Suprapubic skin (tissue), 4 donors: ENCODE measurements around the gene PTF1A. TPM values are rescaled to one million over a fixed set of nuclear protein-coding genes. Genes with fewer than 3 reads are reported as not detected.

Experiments used
- DNase-seq, 2 donors: peaks; one replicate each; pipeline ENCODE4 v3.0.0-alpha.2; 2019; ENCODE audit warnings: low spot score in 2 of 2
- H3K27ac ChIP-seq: fragments of 200-600 bp; sonication (generic); one replicate; pipeline ENCODE4 v1.5.1; 2019
- H3K27me3 ChIP-seq: fragments of 200-600 bp; sonication (generic); one replicate; pipeline ENCODE4 v1.5.1; 2019
- H3K36me3 ChIP-seq: fragments of 200-600 bp; sonication (generic); one replicate; pipeline ENCODE4 v1.5.1; 2019
- H3K4me1 ChIP-seq: fragments of 200-600 bp; sonication (generic); one replicate; pipeline ENCODE4 v1.5.1; 2019
- H3K4me3 ChIP-seq: fragments of 200-600 bp; sonication (generic); one replicate; pipeline ENCODE4 v1.5.1; 2019; ENCODE audit warnings: mild to moderate bottlenecking
- H3K9me3 ChIP-seq: fragments of 200-600 bp; sonication (generic); one replicate; pipeline ENCODE4 v1.5.1; 2019
- CTCF ChIP-seq, 2 donors: fragments of 200-600 bp in 1 of 2; fragments of 450-650 bp in 1 of 2; sonication (generic) in 1 of 2; IDR thresholded peaks; one replicate each; pipeline ENCODE4 v1.5.1; 2016 to 2019; ENCODE audit warnings: antibody characterized with exemption in 2 of 2, mild to moderate bottlenecking in 1 of 2, moderate library complexity in 1 of 2
- EP300 ChIP-seq: sonication (generic); formaldehyde crosslinking; IDR thresholded peaks from one replicate; pipeline ENCODE4 v1.6.1; 2017; ENCODE audit warnings: antibody characterized with exemption
- POLR2A ChIP-seq, 2 donors: fragments of 450-650 bp; IDR thresholded peaks; one replicate each; pipeline ENCODE4 v1.6.1; 2017; ENCODE audit warnings: antibody characterized with exemption in 2 of 2, mild to moderate bottlenecking in 2 of 2, moderate library complexity in 2 of 2
- POLR2AphosphoS5 ChIP-seq, 3 donors: sonication (generic); formaldehyde crosslinking; IDR thresholded peaks; one replicate each; pipeline ENCODE4 v1.6.1; 2017; ENCODE audit warnings: antibody characterized with exemption in 3 of 3
- WGBS: methylation state at CpG from one replicate; pipeline ENCODE4 v1.1.5; 2018; 5-methylcytosine and 5-hydroxymethylcytosine counted together
- total RNA-seq, 4 donors: library from RNA; depleted of rRNA; stranded (reverse); fragments of >200 nt; gene quantifications; one replicate each; pipeline ENCODE4 v1.1.0, GENCODE V29; 2016

The PTF1A gene
- total RNA-seq, 4 donors from 2014 or later = not detected

GRCh38 chr10:23150610-23151009 lies 41.5 kb upstream of the PTF1A start:
- Histone ChIP-seq H3K36me3 (no peaks in the 10 kb centered on the region), H3K27me3 (no peaks in the 10 kb centered on the region), H3K4me3 (no peak overlapping the region), H3K27ac (no peak overlapping the region), H3K9me3 (no peaks in the 10 kb centered on the region), H3K4me1 (no peaks in the 10 kb centered on the region)
- DNase-seq = no peak
- 64% methylated on average over 12 of the region's 12 CpGs for WGBS
- TF ChIP-seq EP300 (no peak), CTCF (IDR thresholded peaks at IDR 0.05) (no peak), POLR2A (IDR thresholded peaks at IDR 0.05) (no peak), POLR2AphosphoS5 (IDR thresholded peaks at IDR 0.05) (no peak)

DNA sequence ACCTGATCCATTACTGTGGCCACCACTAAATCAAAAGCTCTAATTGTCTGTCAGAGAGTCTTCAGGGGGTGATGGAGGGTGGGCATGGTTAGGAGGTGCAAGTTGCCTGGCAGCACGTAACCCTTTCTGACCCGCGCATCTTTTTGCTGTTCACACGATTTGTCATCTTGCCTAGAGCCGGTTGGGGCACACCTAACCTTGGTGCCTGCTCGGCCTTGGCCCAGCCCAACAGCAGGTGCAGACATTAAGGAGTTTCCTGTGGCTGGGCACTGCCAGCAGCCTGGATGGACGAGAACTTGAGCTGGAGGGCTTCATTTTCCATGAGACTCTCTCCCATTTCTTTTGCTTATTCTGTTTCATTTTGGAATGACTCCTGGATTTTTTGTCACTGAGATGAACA lies 41.0 kb upstream of the PTF1A start:
- Histone ChIP-seq H3K4me1 (no peaks in the 10 kb centered on the region), H3K4me3 (no peak overlapping the region), H3K27me3 (peaks cover 2% of the 10 kb centered on the region), H3K9me3 (no peaks in the 10 kb centered on the region), H3K36me3 (no peaks in the 10 kb centered on the region), H3K27ac (no peak overlapping the region)
- WGBS = 56% methylated on average over 7 of the region's 7 CpGs
- no peak for TF ChIP-seq POLR2AphosphoS5 (IDR thresholded peaks at IDR 0.05)
- TF ChIP-seq CTCF (IDR thresholded peaks at IDR 0.05) = no peak
- no peak for TF ChIP-seq EP300
- no peak for TF ChIP-seq POLR2A (IDR thresholded peaks at IDR 0.05)
- no peak for DNase-seq

- Histone ChIP-seq H3K36me3 (no peaks in the 10 kb centered on the region), H3K27ac (no peak overlapping the region)
Observed at GRCh38 chr10:23155169-23155568, 36.9 kb upstream of the PTF1A start.

DNA sequence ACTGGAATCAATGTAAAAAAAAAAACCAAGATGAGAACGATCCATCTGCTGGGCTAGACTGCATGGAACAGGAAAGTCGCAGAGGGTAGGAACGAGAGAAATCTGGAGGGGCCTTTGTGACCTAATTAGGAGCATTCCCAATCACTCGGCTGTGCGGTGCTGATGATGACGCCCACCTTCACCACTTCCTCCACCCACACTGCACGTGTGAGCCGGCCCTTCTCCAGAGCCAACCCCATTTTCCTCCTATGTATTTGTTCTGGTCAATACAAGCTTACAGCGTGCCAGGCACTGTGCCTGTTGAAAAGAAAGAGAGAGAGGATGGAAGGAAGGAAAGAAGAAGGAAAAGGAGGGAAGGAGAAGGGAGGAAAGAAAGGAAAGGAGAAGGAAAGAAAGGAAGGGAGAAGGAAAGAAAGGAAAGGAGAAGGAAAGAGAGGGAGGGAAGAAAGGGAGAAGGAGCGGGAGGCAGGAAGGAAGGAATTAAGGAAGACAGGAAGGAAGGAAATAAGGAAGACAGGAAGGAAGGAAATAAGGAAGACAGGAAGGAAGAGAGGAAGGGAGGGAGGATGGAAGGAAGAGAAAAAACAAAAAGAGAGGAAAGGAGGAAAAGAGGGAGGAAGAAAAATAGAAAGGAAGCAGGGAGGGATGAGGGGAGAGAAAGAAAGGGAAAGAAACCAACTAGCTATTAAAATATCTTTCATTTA lies 35.5 kb upstream of the PTF1A start:
- no peaks in the 10 kb centered on the region for H3K36me3 ChIP-seq
- peaks cover 4% of the 10 kb centered on the region for H3K4me1 ChIP-seq
- H3K9me3 ChIP-seq = no peaks in the 10 kb centered on the region
- H3K4me3 ChIP-seq = no peak overlapping the region
- no peak overlapping the region for H3K27ac ChIP-seq
- 62% methylated on average over 10 of the region's 10 CpGs for WGBS
- TF ChIP-seq CTCF (IDR thresholded peaks at IDR 0.05) (no peak), POLR2AphosphoS5 (IDR thresholded peaks at IDR 0.05) (no peak), EP300 (no peak), POLR2A (IDR thresholded peaks at IDR 0.05) (no peak)
- no peak for DNase-seq
- H3K27me3 ChIP-seq = peaks cover 11% of the 10 kb centered on the region

More at GRCh38 chr10:23155169-23155568, 36.9 kb upstream of the PTF1A start:
- DNase-seq = no peak
- H3K4me1 ChIP-seq = peaks cover 4% of the 10 kb centered on the region
- no peak for TF ChIP-seq POLR2A (IDR thresholded peaks at IDR 0.05)
- TF ChIP-seq POLR2AphosphoS5 (IDR thresholded peaks at IDR 0.05) = no peak
- TF ChIP-seq CTCF (IDR thresholded peaks at IDR 0.05) = no peak
- TF ChIP-seq EP300 = no peak
- no peak overlapping the region for H3K4me3 ChIP-seq
- H3K9me3 ChIP-seq = no peaks in the 10 kb centered on the region
- WGBS = 80% methylated on average over 7 of the region's 7 CpGs
- H3K27me3 ChIP-seq = peaks cover 10% of the 10 kb centered on the region

- no peak for DNase-seq
- Histone ChIP-seq H3K4me3 (no peak overlapping the region), H3K27ac (no peak overlapping the region), H3K4me1 (peaks cover 4% of the 10 kb centered on the region), H3K9me3 (no peaks in the 10 kb centered on the region), H3K27me3 (peaks cover 17% of the 10 kb centered on the region), H3K36me3 (no peaks in the 10 kb centered on the region)
- WGBS = 56% methylated on average over 10 of the region's 14 CpGs
- TF ChIP-seq CTCF (IDR thresholded peaks at IDR 0.05) (no peak), POLR2AphosphoS5 (IDR thresholded peaks at IDR 0.05) (no peak), POLR2A (IDR thresholded peaks at IDR 0.05) (no peak), EP300 (no peak)
Observed at GRCh38 chr10:23157239-23157681, 34.9 kb upstream of the PTF1A start.
